Testis (tissue), 2 donors: ENCODE results near the gene DNASE1.

Source experiments
- CTCF ChIP-seq, 3 experiments: fragments of 450-650 bp in 2 of 3; fragments of 200-600 bp in 1 of 3; sonication (generic) in 1 of 3; IDR thresholded peaks; one replicate each; pipeline ENCODE4 v1.5.1; 2016 to 2019; ENCODE audit warnings: antibody characterized with exemption in 3 of 3, mild to moderate bottlenecking in 2 of 3, moderate library complexity in 1 of 3
- POLR2A ChIP-seq: fragments of 450-650 bp; IDR thresholded peaks from one replicate; pipeline ENCODE4 v1.6.1; 2017; ENCODE audit warnings: antibody characterized with exemption, mild to moderate bottlenecking, moderate library complexity

- no peak for TF ChIP-seq CTCF (IDR thresholded peaks at IDR 0.05)
- no peak for TF ChIP-seq POLR2A
Observed at GRCh38 chr16:3671424-3671823, 16.9 kb downstream of the DNASE1 start.
